OCI-LY1 (cell line): ENCODE measurements around the gene REPS2.

ENCODE experiments used
- H2AFZ ChIP-seq: fragments of 200-600 bp; sonication (generic), shearing (Covaris generic); 2 replicates; pipeline ENCODE4 v1.6.0; 2014; ENCODE audit warnings: antibody characterized with exemption, mild to moderate bottlenecking, low read length
- H3F3A ChIP-seq: fragments of 200-600 bp; sonication (generic), shearing (Covaris generic); 2 replicates; pipeline ENCODE4 v1.6.0; 2014; ENCODE audit warnings: mild to moderate bottlenecking, antibody characterized with exemption, low read length, moderate library complexity; ENCODE audit not compliant: insufficient read depth
- H3K27ac ChIP-seq: fragments of 200-600 bp; sonication (generic); 2 replicates; pipeline ENCODE4 v1.5.1; 2014; ENCODE audit warnings: low read length, mixed run types, mild to moderate bottlenecking, low read depth; ENCODE audit not compliant: poor library complexity, severe bottlenecking
- H3K27me3 ChIP-seq: fragments of 200-600 bp; sonication (generic); 2 replicates; pipeline ENCODE4 v1.6.0; 2014; ENCODE audit warnings: antibody characterized with exemption, mild to moderate bottlenecking, low read length, moderate library complexity; ENCODE audit not compliant: insufficient read depth
- H3K36me3 ChIP-seq: fragments of 200-600 bp; sonication (generic); 2 replicates; pipeline ENCODE4 v1.6.1; 2014; ENCODE audit warnings: mild to moderate bottlenecking, antibody characterized with exemption, low read length, moderate library complexity, mixed read lengths; ENCODE audit not compliant: insufficient read depth
- H3K4me1 ChIP-seq: fragments of 200-600 bp; sonication (generic); 2 replicates; pipeline ENCODE4 v1.5.1; 2014; ENCODE audit warnings: mild to moderate bottlenecking, low read length, moderate library complexity; ENCODE audit not compliant: insufficient read depth, severe bottlenecking
- H3K4me2 ChIP-seq: fragments of 200-600 bp; sonication (generic), shearing (Covaris generic); 2 replicates; pipeline ENCODE4 v1.6.1; 2014; ENCODE audit warnings: low read length
- H3K4me3 ChIP-seq: fragments of 200-600 bp; sonication (generic); 2 replicates; pipeline ENCODE4 v1.5.1; 2014; ENCODE audit warnings: low read length, low read depth, mild to moderate bottlenecking, mixed read lengths; ENCODE audit not compliant: poor library complexity, severe bottlenecking
- H3K79me2 ChIP-seq: fragments of 200-600 bp; shearing (Covaris generic); 2 replicates; pipeline ENCODE4 v1.6.1; 2016; ENCODE audit warnings: mixed run types, low read length, mixed read lengths; ENCODE audit not compliant: insufficient read depth
- H3K9ac ChIP-seq: fragments of 200-600 bp; sonication (generic), shearing (Covaris generic); 2 replicates; pipeline ENCODE4 v1.6.1; 2014; ENCODE audit warnings: mild to moderate bottlenecking, low read length, mixed read lengths
- H3K9me2 ChIP-seq: fragments of 200-600 bp; sonication (generic), shearing (Covaris generic); 2 replicates; pipeline ENCODE4 v1.6.1; 2014; ENCODE audit warnings: low read depth, mild to moderate bottlenecking, low read length, mixed read lengths
- H3K9me3 ChIP-seq: fragments of 200-600 bp; shearing (Covaris generic); 2 replicates; pipeline ENCODE4 v1.6.1; 2014; ENCODE audit warnings: low read length, mixed read lengths
- H4K20me1 ChIP-seq: fragments of 200-600 bp; sonication (generic), shearing (Covaris generic); 2 replicates; pipeline ENCODE4 v1.6.0; 2016; ENCODE audit warnings: mild to moderate bottlenecking, low read length; ENCODE audit not compliant: insufficient read depth
- EZH2 ChIP-seq: fragments of 200-600 bp; sonication (generic), shearing (Covaris generic); IDR thresholded peaks from 2 replicates; pipeline ENCODE4 v1.8.0; 2017; ENCODE audit warnings: borderline replicate concordance, mixed run types, mild to moderate bottlenecking, antibody characterized with exemption, low read length, moderate library complexity, mixed read lengths
- TF ChIP-seq, protein P1 (sequence below): fragments of 200-600 bp; sonication (generic), shearing (Covaris generic); IDR thresholded peaks from 2 replicates; pipeline ENCODE4 v1.5.1; 2017; ENCODE audit warnings: mild to moderate bottlenecking, antibody characterized with exemption, low read length, moderate library complexity, mixed read lengths

Gene REPS2

DNA sequence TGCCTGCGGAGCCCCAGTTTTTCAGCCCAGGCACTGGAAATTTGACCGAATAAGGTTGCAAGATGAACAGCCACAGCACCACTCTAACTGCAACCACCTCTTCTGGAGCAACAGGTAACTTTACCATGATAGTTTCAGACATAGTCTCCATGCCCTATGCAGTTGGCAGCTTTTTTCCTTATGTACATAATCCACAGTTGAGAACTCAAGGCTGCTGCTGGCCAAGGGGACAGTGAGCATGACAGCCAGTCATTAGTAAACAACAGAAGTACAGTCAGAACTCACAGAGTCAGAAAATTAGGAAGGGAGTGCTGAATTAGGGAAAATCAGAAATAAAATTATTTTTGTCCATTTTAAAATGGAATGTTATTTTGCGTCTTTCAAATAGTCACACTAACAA lies 235.9 kb downstream of the REPS2 start:
- no peaks in the 10 kb centered on the region for H3K9me3 ChIP-seq
- no peak overlapping the region for H3K4me2 ChIP-seq
- no peaks in the 10 kb centered on the region for H3F3A ChIP-seq
- H3K27me3 ChIP-seq, result no peaks in the 10 kb centered on the region
- no peak overlapping the region for H3K9ac ChIP-seq
- no peaks in the 10 kb centered on the region for H3K4me1 ChIP-seq
- no peaks in the 10 kb centered on the region for H3K36me3 ChIP-seq
- no peaks in the 10 kb centered on the region for H3K79me2 ChIP-seq
- no peak overlapping the region for H3K27ac ChIP-seq
- H2AFZ ChIP-seq, result no peak overlapping the region
- H3K9me2 ChIP-seq, result no peaks in the 10 kb centered on the region
- TF ChIP-seq, protein P1, sequence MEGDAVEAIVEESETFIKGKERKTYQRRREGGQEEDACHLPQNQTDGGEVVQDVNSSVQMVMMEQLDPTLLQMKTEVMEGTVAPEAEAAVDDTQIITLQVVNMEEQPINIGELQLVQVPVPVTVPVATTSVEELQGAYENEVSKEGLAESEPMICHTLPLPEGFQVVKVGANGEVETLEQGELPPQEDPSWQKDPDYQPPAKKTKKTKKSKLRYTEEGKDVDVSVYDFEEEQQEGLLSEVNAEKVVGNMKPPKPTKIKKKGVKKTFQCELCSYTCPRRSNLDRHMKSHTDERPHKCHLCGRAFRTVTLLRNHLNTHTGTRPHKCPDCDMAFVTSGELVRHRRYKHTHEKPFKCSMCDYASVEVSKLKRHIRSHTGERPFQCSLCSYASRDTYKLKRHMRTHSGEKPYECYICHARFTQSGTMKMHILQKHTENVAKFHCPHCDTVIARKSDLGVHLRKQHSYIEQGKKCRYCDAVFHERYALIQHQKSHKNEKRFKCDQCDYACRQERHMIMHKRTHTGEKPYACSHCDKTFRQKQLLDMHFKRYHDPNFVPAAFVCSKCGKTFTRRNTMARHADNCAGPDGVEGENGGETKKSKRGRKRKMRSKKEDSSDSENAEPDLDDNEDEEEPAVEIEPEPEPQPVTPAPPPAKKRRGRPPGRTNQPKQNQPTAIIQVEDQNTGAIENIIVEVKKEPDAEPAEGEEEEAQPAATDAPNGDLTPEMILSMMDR, result no peak
- no peak for TF ChIP-seq EZH2
- H3K4me3 ChIP-seq, result no peak overlapping the region
- no peaks in the 10 kb centered on the region for H4K20me1 ChIP-seq

- Histone ChIP-seq H3K4me1 (no peaks in the 10 kb centered on the region), H3K4me3 (no peak overlapping the region), H3K9me2 (no peaks in the 10 kb centered on the region), H3F3A (no peaks in the 10 kb centered on the region), H3K27me3 (no peaks in the 10 kb centered on the region), H3K9me3 (no peaks in the 10 kb centered on the region), H2AFZ (no peak overlapping the region), H3K36me3 (no peaks in the 10 kb centered on the region), H3K4me2 (no peak overlapping the region), H3K9ac (no peak overlapping the region), H3K79me2 (no peaks in the 10 kb centered on the region), H3K27ac (no peak overlapping the region), H4K20me1 (no peaks in the 10 kb centered on the region)
- TF ChIP-seq, protein P1, result no peak
- no peak for TF ChIP-seq EZH2
These were observed 237.1 kb downstream of the REPS2 start for GRCh38 chrX:17183566-17183965.

DNA sequence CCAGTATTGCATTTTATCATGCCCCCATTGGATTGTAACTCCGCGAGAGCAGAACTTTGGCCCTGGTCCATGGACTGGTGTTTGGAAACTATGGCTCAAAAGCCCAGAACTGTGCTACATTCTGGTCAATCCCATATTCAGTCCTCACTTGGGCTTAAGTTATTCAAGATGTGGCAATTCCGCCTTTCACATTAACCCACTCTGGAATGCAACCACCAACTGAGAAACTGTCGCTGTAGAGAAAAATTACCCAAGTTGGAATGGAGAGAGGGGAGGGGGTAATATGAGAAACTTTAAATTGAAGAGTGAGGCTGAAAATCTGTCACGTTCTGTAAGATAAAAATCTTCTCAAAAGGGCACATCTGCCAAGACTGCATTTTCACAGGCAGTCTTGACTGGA lies 239.0 kb downstream of the REPS2 start:
- Histone ChIP-seq H3K4me2 (no peak overlapping the region), H4K20me1 (no peaks in the 10 kb centered on the region)

More for the DNA sequence above, 239.0 kb downstream of the REPS2 start:
- H3F3A ChIP-seq, result no peaks in the 10 kb centered on the region
- no peaks in the 10 kb centered on the region for H3K4me1 ChIP-seq
- no peak overlapping the region for H2AFZ ChIP-seq
- no peaks in the 10 kb centered on the region for H3K27me3 ChIP-seq
- no peaks in the 10 kb centered on the region for H3K9me3 ChIP-seq
- no peak overlapping the region for H3K9ac ChIP-seq
- no peaks in the 10 kb centered on the region for H3K36me3 ChIP-seq
- H3K4me3 ChIP-seq, result no peak overlapping the region
- no peaks in the 10 kb centered on the region for H3K79me2 ChIP-seq
- H3K27ac ChIP-seq, result no peak overlapping the region
- no peak for TF ChIP-seq EZH2
- TF ChIP-seq, protein P1, result no peak
- no peaks in the 10 kb centered on the region for H3K9me2 ChIP-seq
